Endothelial cell of umbilical vein (primary cell): ENCODE results near the gene BRF1. TPM values are rescaled to one million over a fixed set of nuclear protein-coding genes. Genes with fewer than 3 reads are reported as not detected.

Experiments used
- BruUV-seq: library from RNA; stranded (reverse); fragments of 400-500 nt; replicated peaks from 2 replicates; lab custom pipeline; 2021; lab: Mats Ljungman, UMichigan
- CTCF ChIA-PET: fragments of 300-600, 350-600 bp; sonication (Branson Sonifier 250); formaldehyde crosslinking; loops from one replicate; lab custom pipeline; 2021; ENCODE audit warnings: antibody characterized with exemption, inconsistent platforms; lab: Charles Lee
- POLR2A ChIA-PET: fragments of 300-600, 350-600 bp; sonication (Branson Sonifier 250); formaldehyde crosslinking; loops from one replicate; lab custom pipeline; 2021; ENCODE audit warnings: antibody characterized with exemption, inconsistent platforms; lab: Charles Lee
- DNase-seq: peaks from one replicate; pipeline ENCODE4 v3.0.0-alpha.2; 2011; ENCODE audit warnings: low read depth, low spot score
- FAIRE-seq: peaks from 2 replicates; lab custom pipeline; 2011; peaks lifted over from hg19 to GRCh38; lab: Jason Lieb, UNC
- H2AFZ ChIP-seq: 2 replicates; pipeline ENCODE4 v1.6.0; 2012; ENCODE audit warnings: low read depth, low read length, control low read depth, inconsistent platforms
- H3K27ac ChIP-seq: 2 replicates; pipeline ENCODE4 v1.5.1; 2011; ENCODE audit warnings: low read depth, mild to moderate bottlenecking, control low read depth, low read length, moderate library complexity; ENCODE audit not compliant: insufficient read depth
- H3K27me3 ChIP-seq, 2 experiments: 2 replicates each; pipeline versions ENCODE4 v1.6.0 to v1.6.1; 2011; ENCODE audit warnings: low read length in 2 of 2, mixed read lengths in 1 of 2; ENCODE audit not compliant: control insufficient read depth in 2 of 2, insufficient read depth in 2 of 2
- H3K36me3 ChIP-seq, 2 experiments: 2 replicates in 1 of 2; 3 replicates in 1 of 2; pipeline ENCODE4 v1.5.1; 2011; ENCODE audit warnings: low read length in 2 of 2, mild to moderate bottlenecking in 1 of 2, moderate library complexity in 1 of 2; ENCODE audit not compliant: control insufficient read depth in 2 of 2, insufficient read depth in 2 of 2; ENCODE audit errors: extremely low read depth in 1 of 2
- H3K4me1 ChIP-seq: 3 replicates; pipeline ENCODE4 v1.5.1; 2011; ENCODE audit warnings: mild to moderate bottlenecking, low read length; ENCODE audit not compliant: control insufficient read depth, insufficient read depth; ENCODE audit errors: extremely low read depth
- H3K4me2 ChIP-seq: 2 replicates; pipeline ENCODE4 v1.6.1; 2011; ENCODE audit warnings: low read length, control low read depth, mixed read lengths; ENCODE audit not compliant: insufficient read depth
- H3K4me3 ChIP-seq, 3 experiments: fragments of 200-600 bp in 1 of 3; sonication (generic), shearing (Covaris generic) in 1 of 3; replicated peaks in 1 of 3; 2 replicates each; pipeline ENCODE4 v1.5.1; 2011 to 2016; ENCODE audit warnings: control low read depth in 3 of 3, low read length in 3 of 3, mild to moderate bottlenecking in 2 of 3, inconsistent platforms in 1 of 3, low read depth in 1 of 3, moderate library complexity in 1 of 3; ENCODE audit not compliant: insufficient read depth in 1 of 3
- H3K79me2 ChIP-seq: 2 replicates; pipeline ENCODE4 v1.6.0; 2012; ENCODE audit warnings: low read length, inconsistent platforms; ENCODE audit not compliant: control insufficient read depth, insufficient read depth
- H3K9ac ChIP-seq: replicated peaks from 2 replicates; pipeline ENCODE3; 2011; ENCODE audit warnings: low read length, control low read depth; ENCODE audit not compliant: insufficient read depth; ENCODE audit errors: extremely low read depth
- H3K9me1 ChIP-seq: replicated peaks from 3 replicates; pipeline ENCODE4 v1.6.0; 2011; ENCODE audit warnings: mild to moderate bottlenecking, low read length; ENCODE audit not compliant: control insufficient read depth, insufficient read depth; ENCODE audit errors: extremely low read depth
- H3K9me3 ChIP-seq: replicated peaks from 2 replicates; pipeline ENCODE4 v1.5.1; 2012; ENCODE audit warnings: low read length, inconsistent platforms; ENCODE audit not compliant: control insufficient read depth, insufficient read depth
- H4K20me1 ChIP-seq: replicated peaks from 2 replicates; pipeline ENCODE3; 2011; ENCODE audit warnings: mild to moderate bottlenecking, low read length; ENCODE audit not compliant: control insufficient read depth, insufficient read depth; ENCODE audit errors: extremely low read depth
- CTCF ChIP-seq, 2 donors: IDR thresholded peaks; 1 replicate in 1 of 2; 2 replicates in 1 of 2; pipeline ENCODE4 v1.5.1; 2011; ENCODE audit warnings: low read length in 2 of 2, mild to moderate bottlenecking in 2 of 2, moderate library complexity in 2 of 2, control low read depth in 1 of 2, inconsistent platforms in 1 of 2, low read depth in 1 of 2; ENCODE audit not compliant: insufficient read depth in 1 of 2; ENCODE audit errors: extremely low read depth in 1 of 2
- MAX ChIP-seq: IDR thresholded peaks from 2 replicates; pipeline ENCODE4 v1.6.1; 2011; ENCODE audit not compliant: insufficient read depth, insufficient read length
- POLR2AphosphoS5 ChIP-seq: IDR thresholded peaks from 2 replicates; pipeline ENCODE4 v1.6.1; 2012; ENCODE audit warnings: low read depth, mild to moderate bottlenecking, control low read depth, low read length, moderate library complexity; ENCODE audit not compliant: insufficient read depth
- dilution Hi-C: fragments of 300-500 bp; cut with MboI; formaldehyde crosslinking; loops from one replicate; pipeline ENCODE4 v1.15.0; 2019; ENCODE audit warnings: low sequenced_read_pairs; ENCODE audit not compliant: extremely low pct_ligation_motif_present
- intact Hi-C: fragments of 100-400 bp; cut with micrococcal nuclease; formaldehyde crosslinking; loops from one replicate; pipeline ENCODE4 v1.10.0; 2022
- polyA plus RNA-seq, 4 experiments: library from polyadenylated mRNA; depleted of rRNA in 3 of 4; stranded (reverse) in 3 of 4; unstranded in 1 of 4; fragments of >200 nt; gene quantifications; 2 replicates each; pipeline versions ENCODE4 v1.2.1 to v1.2.3, GENCODE V29; 2011 to 2012; ENCODE audit warnings: missing spikeins in 1 of 4
- total RNA-seq: library from RNA; stranded (reverse); gene quantifications from 2 replicates; pipeline ENCODE4 v1.2.3, GENCODE V29; 2021

Gene BRF1
- total and polyA plus RNA-seq, 2 donors (not counting 3 experiments of a cell fraction or from before 2014, with no cell fraction given), result 19.0 to 47.2 TPM

- Histone ChIP-seq H3K79me2 (peaks cover 48% of the 10 kb centered on the region), H3K9me1 (no peaks in the 10 kb centered on the region), H3K36me3 (no peaks in the 10 kb centered on the region), H3K4me1 (peaks cover 27% of the 10 kb centered on the region), H4K20me1 (no peaks in the 10 kb centered on the region), H3K9ac (peak overlapping the region; percentile 55), H3K27me3 (no peaks in the 10 kb centered on the region), H3K27ac (peak overlapping the region; percentile 46), H3K9me3 (no peaks in the 10 kb centered on the region), H3K4me3 (no peak overlapping the region), H3K4me2 (peak overlapping the region; percentile 44), H2AFZ (no peak overlapping the region)
- TF ChIP-seq MAX, result peak; percentile 4
- no peak for TF ChIP-seq CTCF (IDR thresholded peaks at IDR 0.05; ENCODE audit: extremely low read depth in 1 of 2, insufficient read depth in 1 of 2, low read depth in 1 of 2, low read length in 2 of 2)
- TF ChIP-seq POLR2AphosphoS5, result peak; percentile 36
- intact Hi-C loops, result no loop called here
- CTCF ChIA-PET, result interaction anchor here (0.6 to 1.0 kb wide), 2 partner anchors 58 to 204 kb away, joined by 3 to 4 read pairs; no protein-coding TSS in a partner anchor
- FAIRE-seq (peak; percentile 96), DNase-seq (peak; percentile 89)
- dilution Hi-C loops, result no loop called here
- POLR2A ChIA-PET, result no interaction called here
- BruUV-seq, result no TSS peak
Observed at GRCh38 chr14:105294142-105294597, 6.6 kb downstream of the BRF1 start.
